DND-41 (cell line): ENCODE results near the gene DCLK1.

ENCODE experiments used
- ATAC-seq: fragments of 200-7000 bp; cut with Tn5 transposase; 3 replicates; pipeline ENCODE4 v1.9.1; 2021; ENCODE audit warnings: low read depth; ENCODE audit not compliant: insufficient read depth
- DNase-seq: peaks from one replicate; pipeline ENCODE4 v3.0.0-alpha.2; 2020
- H2AFZ ChIP-seq: 2 replicates; pipeline ENCODE4 v1.6.0; 2012; ENCODE audit warnings: low read depth, low read length
- H3K27ac ChIP-seq: 2 replicates; pipeline ENCODE4 v1.5.1; 2012; ENCODE audit warnings: low read length, inconsistent platforms
- H3K27me3 ChIP-seq: fragments of 200-600 bp; sonication (generic); 2 replicates; pipeline ENCODE4 v1.6.0; 2012; ENCODE audit warnings: low read length, mild to moderate bottlenecking, inconsistent platforms; ENCODE audit not compliant: insufficient read depth, poor library complexity
- H3K36me3 ChIP-seq: 2 replicates; pipeline ENCODE4 v1.5.1; 2012; ENCODE audit warnings: low read length, inconsistent platforms; ENCODE audit not compliant: insufficient read depth
- H3K4me1 ChIP-seq: 2 replicates; pipeline ENCODE4 v1.5.1; 2012; ENCODE audit warnings: mild to moderate bottlenecking, low read length; ENCODE audit not compliant: insufficient read depth
- H3K4me2 ChIP-seq: 2 replicates; pipeline ENCODE4 v1.6.0; 2012; ENCODE audit warnings: mild to moderate bottlenecking, moderate library complexity, low read length, inconsistent platforms; ENCODE audit not compliant: insufficient read depth
- H3K4me3 ChIP-seq, 2 experiments: fragments of 200-600 bp in 1 of 2; shearing (Covaris generic) in 1 of 2; 2 replicates each; pipeline ENCODE4 v1.5.1; 2012 to 2016; ENCODE audit warnings: inconsistent platforms in 2 of 2, low read length in 2 of 2, mild to moderate bottlenecking in 2 of 2, low read depth in 1 of 2, moderate library complexity in 1 of 2
- H3K79me2 ChIP-seq: 2 replicates; pipeline ENCODE4 v1.6.0; 2012; ENCODE audit warnings: low read length, inconsistent platforms; ENCODE audit not compliant: insufficient read depth
- H3K9ac ChIP-seq: 2 replicates; pipeline ENCODE4 v1.6.0; 2012; ENCODE audit warnings: low read depth, mild to moderate bottlenecking, inconsistent platforms, low read length, moderate library complexity
- H3K9me3 ChIP-seq: 2 replicates; pipeline ENCODE4 v1.5.1; 2012; ENCODE audit warnings: low read length, moderate library complexity, mild to moderate bottlenecking, inconsistent platforms; ENCODE audit not compliant: insufficient read depth, severe bottlenecking
- H4K20me1 ChIP-seq: 2 replicates; pipeline ENCODE4 v1.6.0; 2012; ENCODE audit warnings: low read length; ENCODE audit not compliant: insufficient read depth
- EZH2 ChIP-seq: IDR thresholded peaks from 3 replicates; pipeline ENCODE4 v1.6.1; 2012; ENCODE audit warnings: borderline replicate concordance, low read depth, mild to moderate bottlenecking, moderate library complexity, low read length, inconsistent platforms; ENCODE audit not compliant: severe bottlenecking
- TF ChIP-seq, protein P1 (sequence below): IDR thresholded peaks from 2 replicates; pipeline ENCODE4 v1.5.1; 2012; ENCODE audit warnings: borderline replicate concordance, low read length, moderate library complexity, mild to moderate bottlenecking; ENCODE audit not compliant: poor library complexity, severe bottlenecking; ENCODE audit errors: extremely low read depth

The DCLK1 gene

DNA sequence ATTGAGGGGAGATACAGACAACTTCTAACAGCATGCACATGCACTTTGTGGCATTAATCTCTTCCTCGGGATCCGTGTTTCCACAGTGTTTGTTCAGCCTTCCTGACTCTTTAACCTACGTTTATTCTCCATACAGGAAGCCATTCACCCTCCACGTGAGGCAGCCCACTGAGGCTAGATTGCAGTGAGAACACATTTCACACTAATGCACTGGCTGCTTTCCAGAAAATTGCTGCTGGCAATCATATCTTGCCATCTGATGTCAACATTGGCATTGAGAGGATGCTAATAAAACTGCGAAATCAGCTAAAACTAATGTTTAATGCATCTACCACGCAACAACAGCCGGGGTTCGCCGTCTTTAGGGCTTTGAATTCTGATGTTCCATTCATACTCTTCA lies 30.0 kb downstream of the DCLK1 start:
- Histone ChIP-seq H3K36me3 (no peaks in the 10 kb centered on the region), H4K20me1 (no peaks in the 10 kb centered on the region), H3K79me2 (no peaks in the 10 kb centered on the region), H3K27me3 (no peaks in the 10 kb centered on the region), H3K4me1 (no peaks in the 10 kb centered on the region), H2AFZ (no peak overlapping the region), H3K9me3 (no peaks in the 10 kb centered on the region), H3K9ac (no peak overlapping the region), H3K4me3 (no peak overlapping the region), H3K4me2 (no peak overlapping the region), H3K27ac (no peak overlapping the region)
- DNase-seq (no peak), ATAC-seq (no peak)
- TF ChIP-seq, protein P1, sequence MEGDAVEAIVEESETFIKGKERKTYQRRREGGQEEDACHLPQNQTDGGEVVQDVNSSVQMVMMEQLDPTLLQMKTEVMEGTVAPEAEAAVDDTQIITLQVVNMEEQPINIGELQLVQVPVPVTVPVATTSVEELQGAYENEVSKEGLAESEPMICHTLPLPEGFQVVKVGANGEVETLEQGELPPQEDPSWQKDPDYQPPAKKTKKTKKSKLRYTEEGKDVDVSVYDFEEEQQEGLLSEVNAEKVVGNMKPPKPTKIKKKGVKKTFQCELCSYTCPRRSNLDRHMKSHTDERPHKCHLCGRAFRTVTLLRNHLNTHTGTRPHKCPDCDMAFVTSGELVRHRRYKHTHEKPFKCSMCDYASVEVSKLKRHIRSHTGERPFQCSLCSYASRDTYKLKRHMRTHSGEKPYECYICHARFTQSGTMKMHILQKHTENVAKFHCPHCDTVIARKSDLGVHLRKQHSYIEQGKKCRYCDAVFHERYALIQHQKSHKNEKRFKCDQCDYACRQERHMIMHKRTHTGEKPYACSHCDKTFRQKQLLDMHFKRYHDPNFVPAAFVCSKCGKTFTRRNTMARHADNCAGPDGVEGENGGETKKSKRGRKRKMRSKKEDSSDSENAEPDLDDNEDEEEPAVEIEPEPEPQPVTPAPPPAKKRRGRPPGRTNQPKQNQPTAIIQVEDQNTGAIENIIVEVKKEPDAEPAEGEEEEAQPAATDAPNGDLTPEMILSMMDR: no peak
- TF ChIP-seq EZH2: no peak

DNA sequence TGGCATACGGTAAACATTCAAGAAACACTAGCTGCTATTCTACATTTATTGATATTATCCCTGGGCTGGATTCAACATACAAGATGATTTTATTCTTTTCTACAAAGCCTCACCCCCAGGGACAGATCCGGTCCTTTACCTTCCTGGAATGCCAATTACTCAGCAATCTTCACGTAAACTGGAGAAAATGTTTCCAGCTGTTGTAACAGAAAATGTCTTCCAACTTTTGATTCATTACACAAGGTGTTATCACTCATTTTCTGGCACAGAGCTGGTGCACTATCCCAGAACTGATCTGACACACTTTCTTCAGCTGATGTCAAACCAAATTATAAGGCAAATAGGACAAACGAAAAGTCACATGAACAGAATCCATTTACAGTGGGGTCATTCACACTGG lies 33.1 kb downstream of the DCLK1 start:
- Histone ChIP-seq H3K79me2 (no peaks in the 10 kb centered on the region), H3K4me3 (no peak overlapping the region), H3K4me2 (no peak overlapping the region), H4K20me1 (no peaks in the 10 kb centered on the region), H3K27me3 (no peaks in the 10 kb centered on the region), H3K36me3 (no peaks in the 10 kb centered on the region), H3K9ac (no peak overlapping the region), H3K4me1 (no peaks in the 10 kb centered on the region), H2AFZ (no peak overlapping the region), H3K27ac (no peak overlapping the region), H3K9me3 (no peaks in the 10 kb centered on the region)
- DNase-seq: no peak
- no peak for ATAC-seq
- TF ChIP-seq, protein P1: no peak
- TF ChIP-seq EZH2: no peak

DNA sequence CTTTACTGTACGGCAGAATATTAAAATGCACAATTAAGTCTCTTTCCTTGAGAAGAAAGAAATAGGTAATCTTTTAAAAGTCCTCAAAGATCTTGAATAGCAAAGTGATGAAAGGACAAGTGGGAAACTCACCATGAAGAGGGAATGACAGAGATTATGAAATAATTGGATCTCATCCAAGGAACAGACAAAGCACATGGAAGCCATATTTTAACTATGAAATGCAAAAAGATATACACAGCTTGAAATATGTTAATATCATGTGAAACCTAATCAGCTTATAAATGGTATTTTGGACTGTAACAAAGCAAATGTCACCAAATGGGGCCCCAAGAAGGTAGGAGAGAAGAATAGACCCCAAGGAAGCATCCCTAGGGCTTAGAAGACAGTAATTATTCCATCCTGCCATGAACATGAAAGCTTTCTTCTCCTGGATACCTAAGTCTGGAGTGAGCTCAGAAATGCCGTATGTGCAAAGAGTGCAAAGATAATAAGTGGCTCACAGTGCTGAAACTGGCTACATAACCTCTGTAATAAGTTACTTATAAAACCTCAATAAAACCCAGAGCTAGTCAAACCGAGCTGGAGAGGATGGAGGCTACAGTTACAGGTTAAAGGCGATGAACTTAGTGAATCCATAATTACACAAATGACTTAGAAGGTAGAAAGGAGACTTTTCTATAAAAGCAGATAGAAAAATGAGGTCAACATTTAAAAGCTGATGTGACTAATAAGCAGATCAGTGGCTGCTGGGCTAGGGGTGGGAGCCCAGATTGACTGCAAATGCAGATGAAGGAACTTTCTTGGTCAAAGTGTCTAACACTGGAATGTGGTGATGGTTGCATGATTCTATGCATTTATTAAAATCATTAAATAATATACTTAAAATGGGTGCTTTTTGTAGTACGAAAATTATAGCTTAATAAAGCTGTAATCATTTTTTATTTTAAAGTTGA lies 34.4 kb downstream of the DCLK1 start:
- no peaks in the 10 kb centered on the region for H4K20me1 ChIP-seq
- TF ChIP-seq, protein P1: no peak
- no peak for TF ChIP-seq EZH2
- no peaks in the 10 kb centered on the region for H3K27me3 ChIP-seq
- no peaks in the 10 kb centered on the region for H3K79me2 ChIP-seq
- no peak overlapping the region for H3K4me2 ChIP-seq
- no peak overlapping the region for H3K9ac ChIP-seq
- H3K36me3 ChIP-seq: no peaks in the 10 kb centered on the region
- no peak overlapping the region for H3K4me3 ChIP-seq
- no peak overlapping the region for H3K27ac ChIP-seq
- H3K4me1 ChIP-seq: no peaks in the 10 kb centered on the region
- no peak for DNase-seq
- no peak overlapping the region for H2AFZ ChIP-seq
- no peak for ATAC-seq
- no peaks in the 10 kb centered on the region for H3K9me3 ChIP-seq
